Kasumi-1 (cell line): ENCODE measurements around the gene TMEM37.
A peak's percentile ranks its signal among the peaks of the same experiment; 100 is the strongest.
"Not testable (repeated sequence)": the region's sequence is repeated elsewhere in the genome, so short reads cannot be mapped to it uniquely, and the experiment has no call there.

Source experiments
- DNase-seq, 2 experiments: peaks; one replicate each; lab custom pipeline; 2025; lab: John Stamatoyannopoulos, UW

The TMEM37 gene, protein sequence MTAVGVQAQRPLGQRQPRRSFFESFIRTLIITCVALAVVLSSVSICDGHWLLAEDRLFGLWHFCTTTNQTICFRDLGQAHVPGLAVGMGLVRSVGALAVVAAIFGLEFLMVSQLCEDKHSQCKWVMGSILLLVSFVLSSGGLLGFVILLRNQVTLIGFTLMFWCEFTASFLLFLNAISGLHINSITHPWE

DNA sequence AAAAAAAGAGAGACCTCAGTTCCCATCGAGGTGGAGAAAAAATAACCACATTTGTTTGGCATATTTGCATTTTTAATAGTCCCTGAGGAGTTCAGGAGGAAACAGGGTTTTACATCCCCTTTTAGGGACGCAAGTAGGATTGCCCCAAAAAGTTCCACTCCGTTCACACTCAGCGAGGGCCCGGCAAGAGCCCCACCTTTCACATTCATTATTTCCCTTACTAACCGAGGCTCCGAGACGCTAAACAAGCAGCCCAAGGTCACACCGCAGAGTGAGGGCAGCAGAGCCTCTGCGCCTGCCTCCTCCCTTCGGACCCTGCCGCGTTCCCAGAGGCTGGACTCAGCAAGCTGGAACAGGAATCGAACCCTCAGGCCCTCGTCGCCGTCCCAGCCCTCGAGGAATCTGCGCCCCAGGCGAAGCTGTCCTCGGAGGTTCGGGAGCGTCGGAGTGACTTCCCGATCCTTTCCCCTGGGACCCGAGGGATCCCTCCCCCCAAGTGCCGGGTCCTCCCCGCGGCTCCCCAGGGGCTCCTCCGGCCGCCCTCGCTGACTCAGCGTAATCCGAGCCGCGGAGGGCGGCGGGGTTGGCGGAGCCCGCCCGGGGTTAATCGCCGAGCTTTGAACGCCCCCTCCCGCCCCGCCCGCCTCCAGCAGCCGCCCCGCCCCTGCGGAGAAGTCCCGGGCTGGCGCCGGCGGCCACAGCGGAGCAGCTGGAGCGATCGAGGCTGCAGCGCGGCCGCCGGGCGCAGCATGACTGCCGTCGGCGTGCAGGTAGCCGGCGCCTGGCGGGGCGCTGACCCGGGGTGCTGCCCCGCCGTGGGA is at the start of gene TMEM37:
TSS of gene TMEM37 (plus strand) at position 700 of the 821 bp plus-strand sequence. CDS start at position 750, 50 bp downstream.
- peak; percentile 34 to 41 for DNase-seq

DNA sequence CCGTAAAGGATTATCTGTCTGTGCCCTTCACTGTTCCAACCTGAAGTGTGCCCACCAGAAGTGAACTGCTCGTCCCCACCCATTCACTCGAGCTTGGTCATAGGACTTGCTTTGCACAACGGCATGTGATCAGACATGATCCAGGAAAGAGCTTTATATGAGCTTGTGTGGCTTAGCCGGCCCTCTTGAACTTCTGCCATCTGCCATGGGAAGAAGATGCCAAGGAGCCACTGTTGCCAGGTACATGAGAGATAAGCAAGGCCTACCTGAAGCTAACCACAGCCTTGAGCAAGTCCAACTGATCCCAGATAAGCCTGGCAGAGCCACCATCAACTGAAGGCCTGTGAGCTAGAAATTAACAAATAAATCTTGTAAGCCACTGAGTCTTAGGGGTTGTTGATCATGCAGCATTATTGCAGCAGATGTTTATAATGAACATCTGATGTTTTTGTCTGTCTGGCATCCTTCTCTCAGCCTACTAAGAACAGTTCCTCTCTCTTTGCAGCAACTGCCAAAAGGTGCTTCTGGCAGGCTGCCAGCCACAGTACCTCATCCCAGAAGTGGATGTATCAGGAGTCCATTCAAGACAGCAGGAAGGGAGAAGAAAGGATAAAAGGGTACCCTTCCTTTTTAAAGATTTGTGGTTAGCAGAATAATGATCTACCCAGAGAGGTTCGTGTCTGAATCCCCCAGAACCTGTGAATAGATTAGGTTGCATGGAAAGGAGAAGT is 48.1 kb upstream of the TMEM37 start:
- DNase-seq = no peak

DNA sequence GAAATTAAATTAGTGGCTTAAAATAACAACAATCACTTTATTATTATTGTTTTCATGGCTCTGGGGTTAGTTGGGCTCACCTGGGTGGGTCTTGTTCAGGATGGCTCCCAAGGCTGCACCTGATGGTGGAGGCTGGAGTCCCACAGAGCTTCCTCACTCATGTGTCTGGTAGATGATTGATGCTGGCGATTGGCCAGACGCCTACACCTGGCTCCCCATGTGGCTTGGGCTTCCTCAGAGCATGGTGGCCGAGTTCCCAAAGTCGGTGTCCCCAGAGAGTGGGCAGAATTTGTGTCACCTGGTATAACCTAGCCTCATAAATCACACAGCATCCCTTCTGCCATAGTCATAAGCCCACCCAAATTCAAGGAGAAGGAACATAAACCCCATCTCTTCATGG is 46.7 kb upstream of the TMEM37 start:
- DNase-seq = no peak

DNA sequence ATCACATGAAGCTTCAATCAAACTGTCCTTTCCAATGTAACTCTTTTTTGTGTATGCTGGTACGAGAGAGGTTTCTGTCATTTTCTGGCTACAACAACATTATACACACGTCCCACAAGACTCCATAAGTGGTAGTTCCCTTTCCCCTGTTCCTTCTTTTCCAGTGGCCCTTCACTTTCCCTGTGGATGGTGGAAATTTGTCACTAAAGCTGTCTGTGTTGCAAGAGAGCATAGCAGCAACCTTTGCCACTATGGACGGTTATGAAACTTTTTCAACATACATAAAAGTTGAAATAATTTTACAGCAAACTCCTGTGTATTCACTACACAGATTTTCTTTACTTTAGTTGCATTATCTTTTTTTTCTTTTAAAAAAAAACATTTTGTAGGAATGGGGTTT is 46.2 kb upstream of the TMEM37 start:
- DNase-seq = no peak

DNA sequence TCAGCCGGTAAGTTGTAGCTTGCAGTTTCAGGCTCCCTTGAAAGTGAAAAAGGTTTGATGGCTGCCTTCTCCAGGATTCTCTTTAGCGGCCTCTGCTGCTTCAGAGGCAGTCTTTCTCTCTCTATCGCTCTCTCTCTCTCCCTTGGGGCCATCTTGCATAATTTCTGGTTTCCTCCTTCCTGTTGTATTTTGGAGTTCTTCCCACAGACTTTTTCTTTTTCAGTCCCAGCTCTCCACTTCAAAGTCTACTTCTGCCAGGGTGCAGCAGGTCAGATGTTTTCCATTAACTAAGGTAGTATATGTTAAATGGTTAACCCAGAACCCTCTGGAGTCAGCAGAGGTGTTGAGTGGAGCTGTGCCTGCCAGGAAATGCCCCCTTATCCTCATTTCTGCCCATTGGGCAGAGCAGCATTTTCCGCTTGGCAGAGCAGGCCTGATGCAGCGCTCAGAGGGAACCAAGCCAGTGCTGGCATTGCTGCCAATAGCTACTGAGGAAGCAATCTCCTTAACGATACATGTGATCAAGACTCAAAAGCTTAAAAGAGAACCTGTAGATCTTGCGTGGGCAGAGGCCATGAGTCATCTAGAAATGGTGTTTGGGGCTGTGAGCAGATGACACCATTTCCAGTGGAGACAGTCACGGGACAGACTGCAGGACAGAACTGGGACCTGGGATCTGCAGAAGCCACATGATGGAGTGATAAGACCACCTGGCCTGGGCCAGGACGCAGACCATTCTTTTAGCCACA is 44.1 kb upstream of the TMEM37 start:
- peak; percentile 77 to 79 for DNase-seq

DNA sequence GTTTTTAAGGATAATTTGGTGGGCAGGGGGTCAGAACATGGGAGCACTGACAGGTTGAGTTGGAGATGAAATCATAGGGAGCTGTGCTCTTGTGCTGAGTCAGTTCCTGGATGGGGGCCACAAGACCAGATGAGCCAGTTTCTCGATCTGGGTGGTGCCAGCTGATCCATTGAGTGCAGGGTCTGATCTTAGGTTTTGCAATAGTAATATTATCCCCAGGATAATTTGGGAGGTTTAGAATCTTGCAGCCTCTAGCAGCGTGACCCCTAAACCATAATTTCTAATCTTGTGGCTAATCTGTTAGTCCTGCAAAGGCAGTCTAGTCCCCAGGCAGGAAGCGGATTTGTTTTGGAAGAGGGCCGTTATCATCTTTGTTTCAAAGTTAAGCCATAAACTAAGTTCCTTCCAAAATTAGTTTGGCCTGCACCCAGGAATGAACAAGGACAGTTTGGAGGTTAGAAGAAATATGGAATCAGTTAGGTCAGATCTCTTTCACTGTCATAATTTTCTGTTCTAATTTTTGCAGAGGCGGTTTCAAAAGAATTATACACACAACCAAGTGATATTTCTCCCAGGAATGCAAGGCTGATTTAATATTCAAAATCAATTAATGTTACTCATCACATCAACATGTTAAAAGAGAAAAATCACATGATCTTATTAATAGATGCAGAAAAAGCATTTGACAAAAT is 41.9 kb upstream of the TMEM37 start:
- peak in 1 of 2 experiments; percentile 29 for DNase-seq

DNA sequence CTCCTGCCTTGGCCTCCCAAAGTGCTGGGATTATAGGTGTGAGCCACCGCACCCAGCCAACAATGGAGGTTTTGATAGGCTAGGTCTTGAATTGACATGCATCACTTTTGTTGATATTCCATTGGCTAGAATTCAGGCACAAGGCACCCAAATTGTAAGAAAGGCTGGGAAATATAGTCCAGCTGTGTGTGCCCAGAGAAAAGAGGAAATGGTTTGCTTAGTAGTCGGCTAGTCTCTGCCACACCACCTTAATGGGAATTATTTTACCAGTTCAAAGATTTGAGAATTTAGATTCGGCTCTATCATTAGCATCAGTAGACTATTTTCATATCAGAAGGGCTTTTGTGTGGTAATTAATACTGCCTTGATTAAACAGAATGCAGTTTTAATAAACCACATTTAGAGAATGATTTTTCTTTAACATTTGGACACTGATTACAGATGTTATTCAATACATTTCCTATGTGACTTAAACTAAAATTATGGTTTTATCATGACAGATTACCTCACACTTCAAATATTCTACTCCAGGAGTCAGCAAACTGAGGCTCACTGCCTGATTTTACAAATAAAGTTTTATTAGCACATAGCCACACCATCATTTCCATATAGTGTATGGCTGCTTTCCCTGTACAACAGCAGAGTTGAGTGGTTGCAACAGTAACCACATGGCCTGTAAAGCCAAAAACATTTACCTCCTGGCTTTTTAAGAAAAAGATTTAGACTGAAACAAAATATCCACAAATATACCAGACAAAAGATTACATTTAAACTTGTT is 37.5 kb upstream of the TMEM37 start:
- peak in 1 of 2 experiments; percentile 25 for DNase-seq

DNA sequence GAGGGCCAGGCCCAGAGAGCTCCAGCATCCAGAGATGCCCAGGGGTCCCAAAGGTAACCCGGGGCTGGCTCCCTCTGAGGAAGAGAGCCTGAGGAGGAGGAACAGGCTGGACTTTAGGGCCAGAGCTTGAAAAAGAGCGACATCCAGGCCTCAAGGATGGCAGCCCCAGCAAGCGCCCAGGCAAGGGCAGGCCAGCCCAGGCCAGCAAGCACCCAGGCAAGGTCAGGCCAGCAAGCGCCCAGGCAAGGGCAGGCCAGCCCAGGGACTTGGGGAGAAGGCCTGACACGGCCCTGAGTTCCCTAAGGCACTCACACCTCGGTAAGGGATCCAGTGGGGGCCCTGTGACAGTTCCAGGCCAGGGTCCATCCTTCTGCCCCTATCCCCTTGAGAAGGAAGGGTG is 34.5 kb upstream of the TMEM37 start:
- DNase-seq = no peak

DNA sequence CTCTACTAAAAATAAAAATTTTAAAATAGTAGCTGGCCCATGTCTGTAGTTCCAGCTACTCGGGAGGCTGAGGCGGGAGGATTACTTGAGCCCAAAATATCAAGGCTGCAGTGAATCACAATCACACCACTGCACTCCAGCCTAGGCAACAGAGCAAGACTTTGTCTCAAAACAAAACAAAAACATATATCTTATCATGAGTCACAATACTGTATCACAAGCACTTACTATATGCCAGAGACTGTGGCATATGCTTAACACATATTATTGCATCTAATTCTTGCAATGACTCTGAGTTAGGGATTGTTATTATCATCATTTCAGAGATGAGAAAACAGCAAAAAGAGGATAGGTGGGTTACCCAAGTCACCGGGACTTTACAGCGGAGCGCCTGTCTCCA is 29.5 kb upstream of the TMEM37 start:
- DNase-seq = no peak

DNA sequence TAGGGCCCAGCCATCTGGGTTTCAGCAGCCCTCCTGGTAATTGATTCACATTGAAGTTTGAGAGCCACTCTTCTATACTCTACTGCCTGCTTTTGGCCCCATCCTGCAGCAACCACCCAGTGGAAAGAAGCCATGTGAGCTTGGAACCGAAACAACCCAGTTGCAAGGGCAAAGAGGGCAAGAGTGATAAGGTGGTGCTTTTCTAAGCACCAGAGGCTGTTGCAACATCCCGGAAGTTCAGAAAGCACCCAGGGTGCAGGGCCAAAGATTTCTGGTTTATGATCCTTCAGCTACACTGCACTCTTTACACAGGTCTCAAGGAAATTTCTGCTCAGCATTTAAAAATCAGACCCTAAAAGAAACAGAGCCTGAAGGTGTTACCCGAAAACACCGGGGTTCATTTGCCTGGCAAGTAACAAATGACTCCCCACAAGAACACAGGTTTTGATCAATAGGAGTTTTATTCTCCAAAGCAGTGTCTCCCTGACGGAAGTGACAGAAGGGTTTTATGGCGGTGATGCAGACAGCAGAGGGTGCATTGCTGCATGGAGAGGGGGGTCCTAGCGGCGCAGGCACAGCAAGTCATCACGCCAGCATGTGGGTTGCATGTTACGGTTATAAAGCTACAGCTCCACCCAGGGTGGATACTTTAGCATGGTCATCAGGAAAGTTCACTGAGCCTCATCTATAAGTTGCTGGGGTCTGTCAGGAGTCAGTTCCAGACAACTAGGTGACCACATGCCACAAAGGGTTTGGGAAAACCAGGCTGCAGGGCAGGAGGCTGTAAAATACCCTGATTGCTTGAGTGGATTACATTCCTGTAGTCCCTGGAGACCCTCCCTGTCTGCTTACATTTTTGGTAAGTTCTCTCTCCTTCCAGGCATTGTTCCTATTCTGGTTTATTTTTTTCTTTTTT is 28.8 kb upstream of the TMEM37 start:
- no peak for DNase-seq

DNA sequence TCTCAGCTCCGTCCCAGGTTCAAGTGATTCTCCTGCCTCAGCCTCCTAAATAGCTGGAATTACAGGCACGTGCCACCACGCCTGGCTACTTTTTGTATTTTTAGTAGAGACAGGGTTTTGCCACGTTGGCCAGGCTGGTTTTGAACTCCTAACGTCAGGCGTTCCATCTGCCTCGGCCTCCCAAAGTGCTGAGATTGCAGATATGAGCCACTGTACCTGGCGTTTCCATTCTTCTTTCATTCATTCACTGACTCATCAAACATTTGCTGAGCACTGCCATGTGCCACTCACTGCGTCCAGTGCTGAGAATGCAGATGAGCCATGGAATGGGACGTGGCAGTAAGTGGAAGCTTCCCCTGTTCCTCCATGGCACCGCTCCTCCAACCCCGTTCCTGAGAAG is 28.0 kb upstream of the TMEM37 start:
- DNase-seq = not testable (repeated sequence)

DNA sequence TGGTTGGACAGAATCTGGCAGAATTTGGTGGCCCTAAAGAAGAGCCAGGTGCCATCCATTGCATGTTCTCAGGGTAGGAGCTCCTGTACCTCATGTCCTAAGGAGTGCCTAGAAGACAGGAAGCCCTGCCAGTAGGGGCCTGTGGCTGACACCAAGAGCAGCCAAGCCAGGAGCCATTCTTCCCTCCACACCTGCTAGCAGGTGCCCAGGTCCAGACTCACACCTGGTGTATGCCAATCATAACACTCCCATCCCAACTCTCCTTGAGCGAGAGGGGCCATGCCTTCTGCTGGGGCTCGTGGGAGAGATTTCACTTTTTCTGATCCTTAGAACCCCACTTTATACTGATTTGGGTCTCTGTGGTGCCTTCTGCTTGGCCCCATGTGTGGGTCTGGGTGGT is 26.5 kb upstream of the TMEM37 start:
- DNase-seq = no peak

DNA sequence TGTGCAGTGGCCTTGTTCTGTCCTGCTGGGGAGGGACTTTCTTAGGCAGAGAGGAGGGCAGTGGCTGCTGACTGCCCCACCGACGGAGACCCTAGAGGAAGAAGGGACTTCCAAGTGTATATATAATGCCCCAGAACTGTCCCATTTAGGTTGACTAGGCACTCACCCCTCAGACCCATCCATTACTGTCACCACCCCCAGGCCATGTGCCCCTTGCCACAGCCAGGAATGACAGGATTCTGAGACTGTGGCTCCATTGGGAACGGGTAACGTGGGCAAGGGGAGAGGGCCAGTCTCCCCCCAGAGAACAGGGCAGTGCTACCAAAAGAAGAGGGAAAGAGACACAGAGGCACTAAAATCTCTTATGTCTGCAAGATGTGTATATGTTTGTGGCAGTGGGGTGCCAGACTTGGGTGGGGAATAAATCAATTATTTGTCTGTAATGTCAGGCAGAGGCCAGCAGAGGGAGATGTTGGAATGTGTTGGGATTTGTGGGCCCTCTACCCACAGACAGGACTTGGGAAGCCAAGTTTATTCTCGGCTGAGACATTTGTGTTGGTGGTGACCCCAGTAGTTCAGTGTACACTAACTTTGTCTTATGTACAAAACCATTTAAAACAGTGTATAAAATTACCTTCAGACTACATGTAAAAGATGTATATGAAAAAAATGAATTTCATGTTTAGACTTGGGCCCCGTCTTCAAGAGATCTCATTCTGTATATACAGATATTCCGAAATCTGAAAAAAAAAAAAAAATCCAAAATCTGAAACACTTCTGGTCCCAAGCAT is 24.0 kb upstream of the TMEM37 start:
- DNase-seq = peak; percentile 57 to 64

DNA sequence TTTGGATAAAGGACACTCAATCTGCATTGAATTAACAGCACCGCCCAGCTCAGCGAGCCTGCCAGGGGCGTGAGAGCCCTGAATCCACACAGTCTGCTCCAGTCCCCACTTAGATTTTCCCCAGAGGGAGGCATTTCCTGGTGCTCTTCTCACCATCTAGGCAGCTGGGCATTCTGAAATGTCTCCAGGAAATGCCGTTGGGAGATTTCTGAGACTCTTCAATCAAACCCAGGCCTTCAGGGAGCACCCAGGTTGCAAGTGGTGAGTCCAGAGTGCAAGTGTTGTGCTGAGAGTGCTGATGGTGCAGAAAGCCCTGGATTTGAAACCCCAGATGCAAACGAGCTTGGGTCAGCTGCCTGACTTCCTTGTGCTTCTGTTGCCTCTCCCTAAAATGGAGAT is 23.4 kb upstream of the TMEM37 start:
- no peak for DNase-seq

DNA sequence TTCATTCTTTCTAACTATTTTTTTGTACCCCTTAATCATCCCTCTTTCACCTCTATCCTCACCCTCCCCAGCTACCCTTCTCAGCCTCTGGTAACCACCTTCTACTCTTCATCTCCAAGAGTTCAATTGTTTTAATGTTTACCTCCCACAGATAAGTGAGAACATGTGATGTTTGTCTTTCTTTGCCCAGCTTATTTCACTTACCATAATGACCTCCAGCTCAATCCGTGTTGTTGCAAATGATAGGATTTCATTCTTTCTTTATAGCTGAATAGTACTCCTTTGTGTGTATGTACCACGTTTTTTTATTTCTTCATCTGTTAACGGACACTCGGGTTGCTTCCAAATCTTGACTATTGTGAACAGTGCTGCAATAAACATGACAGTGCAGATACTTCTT is 22.1 kb upstream of the TMEM37 start:
- no peak for DNase-seq

DNA sequence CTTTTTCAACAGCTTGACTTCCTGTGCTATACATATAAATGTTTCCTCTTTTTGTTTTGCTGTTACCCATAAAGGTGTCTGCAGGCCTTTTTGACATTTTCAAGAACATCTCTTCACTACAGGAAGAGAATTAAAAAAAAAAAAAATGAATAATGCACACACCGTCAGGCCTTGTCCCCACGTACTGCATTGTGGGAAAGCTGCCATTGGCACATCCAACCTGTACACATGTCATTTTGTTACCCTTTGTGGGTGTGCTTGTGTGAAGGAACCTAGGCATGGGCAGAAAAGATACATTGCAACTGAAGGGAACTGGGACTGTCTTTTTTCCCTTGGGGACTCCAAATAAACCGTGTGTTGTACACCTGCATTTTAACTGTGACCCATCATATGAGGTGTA is 16.8 kb upstream of the TMEM37 start:
- no peak for DNase-seq

DNA sequence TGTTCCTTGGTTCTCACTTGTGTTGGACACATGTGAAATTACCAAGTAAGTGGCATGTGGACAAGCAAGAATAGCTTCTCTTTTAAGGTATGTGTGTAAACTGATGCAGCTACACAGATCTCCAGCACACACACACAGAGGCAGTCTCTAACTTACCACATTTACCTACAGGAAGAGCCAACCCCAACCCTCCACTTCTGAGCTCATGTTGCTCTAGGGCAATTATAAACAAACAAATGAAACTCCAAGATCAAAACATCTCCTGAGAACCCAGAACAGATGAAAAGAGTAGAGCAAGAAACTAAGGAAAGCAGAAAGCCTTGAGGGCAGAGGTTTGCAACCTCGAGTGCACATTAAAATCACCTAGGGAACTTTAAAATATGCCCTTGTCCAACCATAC is 16.0 kb upstream of the TMEM37 start:
- no peak for DNase-seq

DNA sequence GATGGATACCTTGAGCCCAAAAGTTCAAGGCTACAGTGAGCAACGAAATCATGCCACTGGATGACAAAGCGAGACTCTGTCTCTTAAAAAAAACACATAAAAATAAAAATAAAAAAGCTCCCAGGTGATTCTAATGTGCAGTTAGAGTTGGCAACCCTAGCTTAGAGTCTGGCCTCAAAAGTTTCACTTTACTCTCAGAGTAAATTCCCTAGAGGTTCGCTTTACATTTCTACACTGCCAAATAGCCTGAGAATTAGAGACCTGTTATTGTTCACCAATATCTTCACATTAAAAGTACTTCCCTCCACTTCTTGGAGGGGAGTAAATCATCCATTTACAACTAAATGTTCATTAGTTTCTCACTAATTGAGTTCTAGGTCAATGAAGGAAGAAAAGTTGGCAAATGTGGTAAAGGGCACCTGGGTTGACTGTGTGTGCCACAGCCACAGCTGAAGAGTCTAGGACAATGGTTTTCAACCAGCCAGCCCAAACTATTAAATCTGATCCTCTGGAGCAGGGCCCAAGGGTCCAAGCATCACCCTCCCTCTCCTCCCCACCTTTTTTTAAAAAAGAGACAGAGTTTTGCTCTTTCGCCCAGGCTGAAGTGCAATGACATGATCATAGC is 15.2 kb upstream of the TMEM37 start:
- no peak for DNase-seq
